HG03139 (cell line): ENCODE results near the gene BRINP2.

Experiments
- ATAC-seq: cut with Tn5 transposase; IDR thresholded peaks from one replicate; pipeline ENCODE4 v1.9.1; 2021; ENCODE audit not compliant: unreplicated experiment

Gene BRINP2, protein sequence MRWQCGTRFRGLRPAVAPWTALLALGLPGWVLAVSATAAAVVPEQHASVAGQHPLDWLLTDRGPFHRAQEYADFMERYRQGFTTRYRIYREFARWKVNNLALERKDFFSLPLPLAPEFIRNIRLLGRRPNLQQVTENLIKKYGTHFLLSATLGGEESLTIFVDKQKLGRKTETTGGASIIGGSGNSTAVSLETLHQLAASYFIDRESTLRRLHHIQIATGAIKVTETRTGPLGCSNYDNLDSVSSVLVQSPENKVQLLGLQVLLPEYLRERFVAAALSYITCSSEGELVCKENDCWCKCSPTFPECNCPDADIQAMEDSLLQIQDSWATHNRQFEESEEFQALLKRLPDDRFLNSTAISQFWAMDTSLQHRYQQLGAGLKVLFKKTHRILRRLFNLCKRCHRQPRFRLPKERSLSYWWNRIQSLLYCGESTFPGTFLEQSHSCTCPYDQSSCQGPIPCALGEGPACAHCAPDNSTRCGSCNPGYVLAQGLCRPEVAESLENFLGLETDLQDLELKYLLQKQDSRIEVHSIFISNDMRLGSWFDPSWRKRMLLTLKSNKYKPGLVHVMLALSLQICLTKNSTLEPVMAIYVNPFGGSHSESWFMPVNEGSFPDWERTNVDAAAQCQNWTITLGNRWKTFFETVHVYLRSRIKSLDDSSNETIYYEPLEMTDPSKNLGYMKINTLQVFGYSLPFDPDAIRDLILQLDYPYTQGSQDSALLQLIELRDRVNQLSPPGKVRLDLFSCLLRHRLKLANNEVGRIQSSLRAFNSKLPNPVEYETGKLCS

DNA sequence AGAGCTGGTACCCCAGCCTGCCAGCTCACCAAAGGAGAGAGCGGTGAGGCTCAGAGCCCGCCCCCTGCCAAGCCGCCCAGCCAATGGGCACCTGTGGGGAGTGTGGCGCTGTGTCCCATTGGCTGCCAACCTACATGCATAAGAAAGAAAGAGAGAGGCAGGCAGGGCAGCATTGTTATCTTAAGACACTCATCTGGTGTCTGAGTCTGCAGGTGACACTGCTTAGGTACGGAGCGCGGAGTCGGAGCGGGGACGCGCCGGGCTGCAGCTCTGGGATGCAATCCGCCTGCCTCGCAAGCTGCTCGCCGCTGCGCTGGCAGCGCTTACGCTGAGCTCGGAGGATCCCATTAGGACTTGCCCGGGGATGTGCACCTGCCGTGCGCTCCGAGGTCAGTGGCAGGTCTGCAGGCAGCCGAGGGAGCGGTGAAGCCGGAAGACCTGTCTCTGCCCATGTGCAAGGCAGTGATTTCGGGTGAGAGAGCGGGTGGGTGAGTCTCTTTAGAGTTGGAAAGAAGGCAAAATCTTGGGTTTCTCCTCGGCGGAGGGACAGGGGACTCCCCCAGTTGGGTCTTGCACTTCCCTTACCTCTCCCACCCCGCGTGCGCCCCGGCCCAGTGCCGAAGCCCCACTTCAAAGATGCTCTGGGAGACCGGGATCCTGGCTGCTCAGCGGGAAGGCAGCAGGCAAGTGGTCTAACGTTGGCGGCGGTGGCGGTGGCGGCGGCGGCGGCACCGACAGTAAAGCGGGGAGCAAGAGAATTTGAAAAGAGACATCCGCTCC lies at the start of gene BRINP2:
TSS of gene BRINP2 (plus strand) at position 203 of the 780 bp plus-strand sequence. CDS start 58,919 bp downstream, outside the sequence.
- peak; percentile 83 for ATAC-seq

DNA sequence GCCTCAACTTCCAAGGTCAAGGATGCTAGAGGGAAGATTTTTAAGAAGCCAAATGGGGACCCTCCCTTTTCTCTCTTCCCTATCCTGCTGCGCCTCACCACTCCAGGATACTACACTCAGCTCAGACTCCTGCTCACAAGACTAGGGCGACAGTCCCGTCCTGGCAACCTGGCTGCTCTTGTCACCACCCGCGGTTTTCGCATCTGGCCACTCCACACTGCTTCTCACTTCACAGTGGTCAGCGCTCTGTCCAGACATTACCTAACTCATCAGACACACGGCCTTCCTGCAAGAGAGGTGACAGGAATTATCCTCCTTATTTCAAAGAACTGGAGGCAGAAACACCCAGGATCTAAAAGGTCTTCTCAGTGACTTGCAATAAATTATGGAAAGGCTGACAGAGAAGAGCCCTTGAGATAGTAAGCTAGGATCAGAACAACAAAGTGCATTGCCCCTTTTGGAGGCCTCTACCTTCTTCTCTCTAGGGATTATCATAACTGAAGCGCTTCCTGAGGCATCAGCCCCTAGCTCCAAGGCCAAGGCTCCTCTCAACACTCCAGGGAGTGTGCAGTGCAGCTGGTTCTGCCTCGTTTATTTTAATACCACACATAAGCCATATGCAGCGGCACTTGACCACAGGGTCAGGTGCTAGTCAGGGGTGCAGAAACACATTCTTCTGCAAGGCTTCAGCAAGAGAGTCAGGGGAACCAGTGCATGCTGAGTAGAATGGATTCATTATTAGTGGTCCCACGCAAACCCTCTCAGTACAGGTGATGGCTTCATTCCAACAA lies 48.1 kb upstream of the BRINP2 start:
- ATAC-seq = no peak

DNA sequence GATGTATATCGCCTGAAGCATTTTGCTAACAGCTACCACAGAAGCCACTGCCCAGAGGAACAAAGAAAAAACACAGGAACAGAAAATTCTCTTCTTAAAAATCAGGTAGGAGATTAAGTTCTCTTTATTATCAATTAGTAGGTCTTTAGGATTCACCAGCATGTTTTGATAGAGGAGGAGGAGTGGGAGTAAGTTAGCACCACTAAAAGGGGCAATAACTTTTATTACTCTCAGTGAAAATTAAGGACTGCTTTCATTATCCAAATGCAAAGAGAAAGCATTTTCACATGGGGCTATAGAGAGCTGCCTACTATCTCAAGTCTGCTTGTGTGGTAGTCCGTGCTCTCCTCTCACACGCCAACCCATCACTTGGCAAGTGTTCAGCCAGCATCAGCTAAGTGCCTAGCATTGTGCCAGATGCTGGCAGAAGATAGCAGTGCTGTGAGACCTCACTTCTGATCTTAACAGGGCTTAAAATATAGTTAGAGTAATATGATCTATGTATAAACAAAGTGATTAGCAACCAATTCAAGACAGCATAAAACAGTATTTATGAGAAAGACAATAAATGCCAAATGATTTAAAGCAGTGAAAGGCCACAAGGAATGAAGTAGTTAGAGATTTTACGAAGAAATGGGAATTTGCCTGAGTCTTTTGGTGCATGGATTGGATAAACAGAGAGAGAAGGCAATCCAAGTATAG lies 46.0 kb upstream of the BRINP2 start:
- ATAC-seq = no peak

DNA sequence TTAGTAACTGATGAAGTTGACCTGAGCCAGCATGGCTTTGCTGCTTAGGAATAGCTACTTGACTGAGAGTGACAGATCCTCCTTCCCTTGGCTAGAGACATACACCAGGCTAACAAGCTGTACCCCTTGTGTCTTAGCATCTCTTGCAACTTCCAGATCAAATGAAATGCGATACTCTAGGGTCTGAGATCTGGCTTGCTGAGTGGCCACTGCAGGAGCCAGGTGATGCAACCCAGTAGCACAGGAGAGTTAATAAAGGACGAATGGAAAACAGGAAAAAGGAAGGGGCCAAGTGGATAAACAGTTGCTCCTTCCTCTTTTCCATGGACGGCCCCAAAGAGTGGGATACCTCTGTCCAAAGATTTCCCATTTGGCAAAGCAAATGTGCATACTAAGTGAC lies 44.5 kb upstream of the BRINP2 start:
- ATAC-seq = no peak

DNA sequence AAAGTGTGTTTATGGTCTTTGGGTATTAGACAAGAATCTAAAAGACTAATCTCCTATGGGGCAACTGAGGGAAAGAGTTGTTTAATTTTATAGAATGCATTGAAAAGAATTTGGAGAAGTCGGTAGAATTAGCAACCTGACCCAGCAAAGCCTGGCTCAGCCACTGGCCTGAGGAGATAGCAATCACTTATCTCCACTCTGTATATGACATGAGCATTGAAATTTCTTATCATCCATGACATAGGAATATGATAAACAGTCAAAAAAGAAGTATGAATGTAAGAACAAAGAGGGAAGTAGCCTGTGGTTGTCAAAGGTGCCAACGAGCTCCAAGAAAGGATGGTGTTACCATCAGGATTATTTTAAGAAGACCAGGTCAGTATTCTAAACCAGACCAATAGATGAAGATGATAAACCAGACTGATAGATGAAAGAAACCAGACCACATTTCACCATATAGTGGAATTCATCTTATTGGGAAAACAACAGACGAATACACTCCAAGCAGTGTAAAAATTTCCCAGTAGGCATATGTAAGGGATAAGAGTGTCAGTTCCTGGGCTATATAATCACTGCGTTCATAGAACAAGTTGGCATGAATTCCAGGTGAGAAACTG lies 42.0 kb upstream of the BRINP2 start:
- ATAC-seq = no peak

DNA sequence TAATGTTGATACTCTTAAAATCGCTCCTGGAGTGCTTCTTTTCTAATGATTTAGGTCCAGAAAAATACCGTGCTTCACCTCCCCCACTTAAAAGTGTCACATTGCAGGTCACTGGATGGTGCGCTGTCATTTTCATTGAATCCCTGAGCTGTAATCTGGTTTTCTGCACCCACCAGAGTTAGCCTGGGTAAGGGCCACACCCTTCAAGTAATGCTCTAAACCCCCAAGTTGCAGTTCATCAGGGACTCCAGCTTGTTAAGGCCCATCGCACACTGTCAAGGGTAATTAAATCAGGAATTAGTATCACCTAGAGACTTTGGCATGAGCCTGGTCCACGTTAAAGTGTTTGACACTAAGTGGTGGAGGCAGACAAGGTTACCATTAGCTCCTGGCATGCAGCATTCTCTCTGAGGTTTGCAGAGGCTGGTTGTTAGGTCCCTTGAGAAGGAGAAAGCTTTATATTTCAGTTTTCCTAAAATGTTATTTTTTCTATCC lies 40.3 kb upstream of the BRINP2 start:
- no peak for ATAC-seq

DNA sequence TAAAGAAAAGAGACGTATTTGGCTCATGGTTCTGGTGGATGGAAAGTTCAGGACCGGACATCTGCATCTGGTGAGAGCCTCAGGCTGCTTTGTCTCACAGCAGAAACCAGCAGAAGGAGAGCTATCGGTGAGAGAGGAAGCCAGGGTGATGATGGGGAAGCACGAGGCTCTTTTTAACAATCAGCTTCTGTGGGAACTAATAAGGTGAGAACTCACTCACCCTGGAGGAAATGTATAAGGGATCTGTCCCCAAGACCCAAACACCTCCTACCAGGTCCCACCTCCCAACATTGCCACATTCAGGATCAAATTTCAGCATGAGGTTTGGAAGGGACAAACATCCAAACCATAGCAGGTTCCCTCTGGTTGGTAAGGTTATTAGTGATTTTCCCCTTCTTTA lies 39.0 kb upstream of the BRINP2 start:
- no peak for ATAC-seq

DNA sequence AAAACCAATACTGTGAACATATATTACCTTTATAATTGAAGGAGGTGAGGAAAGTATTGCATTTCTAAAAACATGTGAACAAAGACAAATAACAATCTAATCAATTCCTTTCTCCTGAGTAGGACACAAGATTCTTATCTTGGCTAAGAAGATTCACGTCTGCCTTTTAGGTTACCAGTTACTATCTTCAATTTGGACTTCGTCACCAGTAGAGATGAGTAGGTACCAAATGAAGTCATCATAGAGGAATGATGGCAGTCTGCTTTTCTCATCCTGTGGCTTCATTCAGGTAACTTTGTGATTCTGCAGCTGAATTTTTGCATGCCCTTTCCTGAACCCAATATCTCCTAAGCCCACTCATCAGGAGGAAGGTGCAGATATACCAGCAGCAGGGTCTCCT lies 38.6 kb upstream of the BRINP2 start:
- ATAC-seq = no peak

DNA sequence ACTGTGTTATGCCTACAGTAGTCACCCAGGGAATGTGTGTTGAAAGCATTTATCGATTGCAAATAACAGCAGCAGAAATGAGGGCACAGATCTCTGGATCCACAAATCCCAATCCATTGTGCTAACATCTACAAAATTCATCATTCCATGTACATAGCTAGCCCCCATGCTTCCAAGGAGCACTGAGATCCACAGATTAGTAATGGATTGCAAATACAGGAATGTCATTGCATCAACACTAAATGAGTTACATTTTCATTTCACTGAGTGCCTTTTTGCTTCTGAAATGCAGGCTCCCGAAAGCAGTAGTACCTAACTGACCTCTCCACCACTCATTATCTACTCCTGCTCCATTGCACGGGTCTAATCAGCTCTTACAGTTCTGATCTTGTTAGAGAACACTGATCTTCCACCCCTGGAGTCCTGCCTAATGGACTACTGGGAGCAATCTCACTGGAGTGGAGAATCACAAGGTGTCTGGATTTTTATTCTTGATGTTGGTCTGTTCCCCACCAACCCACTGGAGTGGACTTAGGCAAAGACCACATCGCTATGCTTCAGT lies 36.7 kb upstream of the BRINP2 start:
- ATAC-seq = no peak

DNA sequence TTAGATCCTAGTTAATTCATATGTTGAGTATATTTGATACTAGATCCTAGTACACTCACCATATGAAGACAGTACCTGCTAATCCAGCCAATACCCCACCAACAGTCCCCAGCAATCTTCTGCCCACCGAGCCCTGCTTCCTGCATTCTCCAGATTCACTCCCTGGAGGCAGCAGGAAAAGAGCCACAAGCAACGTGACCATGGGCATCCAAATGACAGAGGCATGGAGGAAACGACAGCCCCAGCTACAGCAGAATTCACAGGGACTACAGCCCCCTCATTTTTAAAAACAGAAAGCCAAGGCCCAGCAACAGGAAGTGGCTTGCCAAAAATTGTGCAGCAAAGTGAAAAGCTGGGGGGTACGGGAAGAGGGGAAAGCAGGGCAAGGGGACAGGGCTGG lies 35.5 kb upstream of the BRINP2 start:
- no peak for ATAC-seq

DNA sequence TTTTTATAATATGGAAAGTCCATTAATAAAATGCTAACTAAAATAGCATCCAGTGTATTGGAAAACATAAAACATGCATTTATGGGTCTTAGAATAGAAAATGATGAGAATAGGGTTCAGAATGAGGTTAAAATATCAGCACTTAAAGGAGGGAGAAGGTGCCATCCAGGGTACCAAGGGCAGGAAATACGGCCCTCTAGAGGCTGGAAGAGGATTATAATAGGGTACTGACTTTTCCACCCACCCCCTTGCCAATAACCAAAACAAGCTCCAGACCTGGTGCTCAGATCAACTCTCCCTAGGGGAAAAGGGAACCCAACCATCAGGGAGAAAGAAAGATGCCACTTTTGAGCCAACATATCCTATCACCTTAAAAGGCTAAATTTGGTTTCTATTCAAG lies 32.9 kb upstream of the BRINP2 start:
- ATAC-seq = no peak

DNA sequence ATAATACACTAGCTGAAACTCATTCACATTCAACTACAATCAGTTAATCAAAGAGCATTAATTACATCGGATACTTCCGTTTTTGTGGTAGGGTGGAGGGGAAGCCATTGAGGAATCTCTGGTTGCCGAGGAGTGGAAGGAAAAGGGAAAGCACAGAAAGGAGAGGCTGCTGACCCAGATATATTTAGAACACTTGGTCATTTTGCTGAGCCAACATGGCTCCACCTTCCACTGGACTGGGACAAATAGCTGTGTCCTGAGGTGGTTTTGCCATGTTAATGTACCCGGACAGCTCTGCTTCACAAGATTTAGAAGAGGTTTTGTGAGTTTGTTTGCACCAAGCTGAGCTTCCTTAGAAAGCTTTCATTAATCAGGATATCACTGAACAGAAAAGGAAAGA lies 32.4 kb upstream of the BRINP2 start:
- no peak for ATAC-seq

DNA sequence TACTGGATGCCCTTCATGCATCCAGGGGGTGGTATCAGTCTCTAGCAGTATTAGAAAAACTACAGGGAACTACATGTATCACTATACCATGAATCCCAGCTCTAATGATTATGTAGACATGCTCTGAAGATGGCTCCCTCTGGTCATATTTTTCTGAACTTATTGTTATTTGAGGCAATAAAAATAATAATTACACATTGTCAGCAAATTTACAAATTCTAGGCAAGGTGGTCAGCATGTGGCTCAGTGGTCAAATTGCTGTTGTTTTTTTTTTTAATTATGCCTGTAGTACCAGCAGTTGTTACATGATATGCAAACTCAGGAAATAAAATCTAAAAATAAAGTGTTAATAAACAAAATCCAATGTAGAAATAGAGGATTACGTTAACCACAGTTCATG lies 28.7 kb upstream of the BRINP2 start:
- ATAC-seq = no peak

DNA sequence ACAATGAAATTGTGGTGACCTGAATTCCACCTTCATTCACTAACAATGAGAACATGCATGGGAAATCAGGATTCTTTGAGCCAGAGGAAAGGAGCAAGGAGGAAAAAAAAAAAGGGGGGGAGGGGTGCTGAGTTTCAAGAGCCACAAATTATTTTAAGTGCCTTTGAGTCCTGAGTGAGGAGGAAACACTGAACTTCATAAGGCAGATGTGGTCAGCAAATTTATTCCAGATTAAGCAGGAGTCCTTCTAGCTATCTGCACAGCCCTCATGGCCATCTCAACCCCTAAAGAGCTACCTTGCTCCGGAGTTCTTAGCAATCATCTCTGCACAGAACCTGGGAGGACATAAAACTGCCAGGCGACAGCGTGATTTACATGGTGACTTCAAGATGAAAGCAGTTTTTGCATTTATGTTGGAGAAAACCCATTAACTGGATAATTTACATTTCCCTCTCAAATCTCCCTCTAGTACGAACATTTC lies 27.9 kb upstream of the BRINP2 start:
- ATAC-seq = no peak

DNA sequence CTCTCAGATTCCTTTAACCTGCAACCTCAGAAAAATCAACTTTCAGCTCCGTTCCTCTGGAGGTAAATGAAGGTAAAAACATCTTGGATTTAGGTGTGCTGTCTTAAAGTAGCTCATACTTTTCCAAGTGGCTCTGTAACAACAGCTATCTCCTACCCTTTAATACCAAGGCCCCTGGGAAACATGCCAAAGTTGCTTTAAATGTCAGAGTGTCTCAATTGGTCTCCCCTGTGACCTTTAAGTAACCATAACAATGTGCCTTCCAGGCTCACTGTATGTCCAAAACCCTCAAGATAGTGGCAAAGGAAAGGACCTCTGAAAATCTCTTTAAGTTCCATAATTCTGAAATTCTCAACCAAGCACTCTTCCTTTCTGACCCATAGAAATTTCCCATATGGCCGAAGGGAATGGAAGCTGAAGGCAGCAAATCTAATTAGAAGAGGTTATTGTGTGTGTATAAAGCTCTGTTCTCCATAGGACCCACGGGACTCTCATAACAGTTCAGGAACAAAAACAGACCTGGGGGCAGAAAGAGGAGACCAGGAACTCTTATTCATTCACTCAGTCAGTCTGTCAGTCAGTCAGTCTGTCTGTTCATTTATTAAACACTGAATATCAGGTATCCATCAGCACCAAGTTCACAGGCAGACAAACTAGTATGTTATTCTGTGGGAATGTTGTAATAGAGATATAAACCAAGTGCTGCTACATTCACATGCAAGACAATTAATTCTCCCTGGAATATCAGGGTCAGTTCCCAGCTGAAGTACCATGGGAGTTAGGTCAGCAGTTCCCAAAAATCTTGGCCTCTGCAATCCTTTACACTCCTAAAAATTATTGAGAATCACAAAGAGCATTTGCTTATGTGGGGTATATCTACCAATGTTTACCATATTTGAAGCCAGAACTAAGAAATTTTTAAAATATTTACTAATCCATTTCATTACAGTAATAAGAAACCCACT lies 25.4 kb upstream of the BRINP2 start:
- no peak for ATAC-seq

DNA sequence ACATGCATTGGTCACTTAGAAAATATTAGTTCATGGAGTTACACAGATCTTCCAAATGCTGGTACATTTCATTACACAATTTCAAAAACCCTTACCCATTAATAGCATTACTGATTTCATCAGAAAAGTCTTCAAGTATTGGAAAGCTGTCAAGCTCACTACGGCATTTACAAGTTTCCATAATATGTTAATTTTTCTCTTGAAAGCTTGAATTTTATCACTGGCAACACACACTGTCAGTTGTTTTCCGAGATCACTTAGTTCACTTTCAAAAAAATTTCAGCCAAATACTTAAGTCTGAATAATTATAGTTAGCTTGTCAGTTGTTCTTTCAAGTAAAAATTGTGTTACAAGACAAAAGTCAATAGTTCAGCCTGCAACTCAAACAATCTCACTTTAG lies 24.3 kb upstream of the BRINP2 start:
- ATAC-seq = no peak

DNA sequence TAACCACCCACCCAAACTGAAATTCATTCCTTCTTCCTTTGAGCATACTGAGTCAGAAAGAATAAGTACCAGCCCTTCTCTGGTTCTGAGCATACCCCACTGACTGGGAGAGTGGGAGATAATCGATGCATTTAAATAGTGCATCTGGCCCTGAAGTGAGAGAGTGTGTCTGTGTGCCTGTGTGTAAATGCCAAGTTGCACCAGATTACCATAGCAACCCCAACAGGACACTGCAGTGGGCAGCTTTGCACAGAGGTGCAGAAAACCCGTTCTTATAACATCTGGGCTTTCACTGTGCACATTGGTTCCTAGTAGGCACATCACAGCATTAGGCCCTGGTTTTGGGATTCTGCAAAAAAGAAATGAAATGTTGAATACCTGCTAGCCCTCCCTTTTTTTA lies 8.5 kb upstream of the BRINP2 start:
- ATAC-seq = no peak

DNA sequence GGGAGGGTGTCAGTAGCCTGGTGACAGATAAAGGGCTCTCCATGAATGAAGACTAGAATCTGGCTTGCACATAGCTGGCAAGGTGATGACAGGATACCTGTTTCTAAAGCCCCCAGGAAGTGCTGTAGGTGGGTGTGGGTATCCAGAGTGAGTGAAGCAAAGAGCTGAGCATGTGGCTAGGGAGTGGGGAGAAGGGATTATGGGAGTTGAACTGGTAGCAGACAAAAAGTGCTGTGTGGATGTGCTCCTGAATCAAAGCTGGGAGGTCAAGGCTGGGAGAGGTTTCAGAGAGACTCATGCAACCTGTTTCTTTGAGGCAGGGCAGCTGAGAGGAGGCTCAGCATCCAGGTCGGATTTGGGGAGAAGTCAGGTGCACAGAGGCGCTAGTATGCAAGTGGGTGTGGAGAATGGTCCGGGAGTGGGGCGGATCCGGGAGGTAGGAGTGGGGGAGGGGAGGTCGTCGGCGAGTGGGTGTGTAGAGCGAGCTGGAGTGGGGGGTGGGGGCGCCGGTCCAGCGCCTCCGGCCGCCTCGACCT lies 6.8 kb upstream of the BRINP2 start:
- no peak for ATAC-seq
